Neural progenitor cell (in vitro differentiated cells): ENCODE measurements around the gene RLN3.

Source experiments
- EZH2phosphoT487 ChIP-seq: fragments of 200-600 bp; sonication (generic); IDR thresholded peaks from 2 replicates; pipeline ENCODE4 v1.6.1; 2017; ENCODE audit warnings: antibody characterized with exemption
- TF ChIP-seq, protein P1 (sequence below): fragments of 200-600 bp; sonication (generic); IDR thresholded peaks from 2 replicates; pipeline ENCODE4 v1.5.1; 2017; ENCODE audit warnings: antibody characterized with exemption, mild to moderate bottlenecking

DNA sequence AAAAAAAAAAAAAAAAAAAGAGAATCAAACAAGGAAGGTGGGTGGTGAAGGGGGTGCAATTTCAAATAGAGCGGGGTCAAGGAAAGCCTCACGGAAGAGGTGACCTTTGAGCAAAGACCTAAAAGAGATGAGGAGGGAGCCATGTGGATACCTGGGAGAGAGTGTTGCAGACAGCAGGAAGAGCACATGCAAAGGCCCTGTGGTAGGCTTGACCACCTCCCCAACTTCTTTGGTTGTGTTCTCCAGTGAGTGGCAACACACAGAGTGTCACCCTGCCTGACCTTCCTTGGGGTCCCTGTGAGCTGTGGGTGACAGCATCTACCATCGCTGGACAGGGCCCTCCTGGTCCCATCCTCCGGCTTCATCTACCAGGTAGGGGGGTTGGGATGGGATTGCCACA lies 22.6 kb downstream of the RLN3 start:
- TF ChIP-seq, protein P1, sequence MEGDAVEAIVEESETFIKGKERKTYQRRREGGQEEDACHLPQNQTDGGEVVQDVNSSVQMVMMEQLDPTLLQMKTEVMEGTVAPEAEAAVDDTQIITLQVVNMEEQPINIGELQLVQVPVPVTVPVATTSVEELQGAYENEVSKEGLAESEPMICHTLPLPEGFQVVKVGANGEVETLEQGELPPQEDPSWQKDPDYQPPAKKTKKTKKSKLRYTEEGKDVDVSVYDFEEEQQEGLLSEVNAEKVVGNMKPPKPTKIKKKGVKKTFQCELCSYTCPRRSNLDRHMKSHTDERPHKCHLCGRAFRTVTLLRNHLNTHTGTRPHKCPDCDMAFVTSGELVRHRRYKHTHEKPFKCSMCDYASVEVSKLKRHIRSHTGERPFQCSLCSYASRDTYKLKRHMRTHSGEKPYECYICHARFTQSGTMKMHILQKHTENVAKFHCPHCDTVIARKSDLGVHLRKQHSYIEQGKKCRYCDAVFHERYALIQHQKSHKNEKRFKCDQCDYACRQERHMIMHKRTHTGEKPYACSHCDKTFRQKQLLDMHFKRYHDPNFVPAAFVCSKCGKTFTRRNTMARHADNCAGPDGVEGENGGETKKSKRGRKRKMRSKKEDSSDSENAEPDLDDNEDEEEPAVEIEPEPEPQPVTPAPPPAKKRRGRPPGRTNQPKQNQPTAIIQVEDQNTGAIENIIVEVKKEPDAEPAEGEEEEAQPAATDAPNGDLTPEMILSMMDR, result no peak
- TF ChIP-seq EZH2phosphoT487, result no peak
